ENCODE measurements around the gene MLN.

MLN gene

GRCh38 chr6:33772082-33772830, 31.5 kb downstream of the MLN start:
- no peak overlapping the region for H2AFZ ChIP-seq (ENCODE audit: low read length)
- H3K27ac ChIP-seq (ENCODE audit: low read depth, low read length, poor library complexity, severe bottlenecking), result no peak overlapping the region
- no peaks in the 10 kb centered on the region for H4K20me1 ChIP-seq (ENCODE audit: insufficient read depth, low read length)
- H3K9ac ChIP-seq (ENCODE audit: low read length), result no peak overlapping the region
- H3K4me2 ChIP-seq (ENCODE audit: low read length), result no peak overlapping the region
- no peak overlapping the region for H3K4me3 ChIP-seq (ENCODE audit: low read depth, low read length, poor library complexity, severe bottlenecking)
- TF ChIP-seq CTCF (IDR thresholded peaks at IDR 0.05; ENCODE audit: low read length), result no peak
- TF ChIP-seq EZH2 (IDR thresholded peaks at IDR 0.05; ENCODE audit: borderline replicate concordance, low read length), result no peak
- no peaks in the 10 kb centered on the region for H3K4me1 ChIP-seq (ENCODE audit: insufficient read depth, low read length, severe bottlenecking)
- no peaks in the 10 kb centered on the region for H3K27me3 ChIP-seq (ENCODE audit: insufficient read depth, low read length)
- no peaks in the 10 kb centered on the region for H3K79me2 ChIP-seq (ENCODE audit: insufficient read depth, low read length)
- no peaks in the 10 kb centered on the region for H3K9me3 ChIP-seq (ENCODE audit: low read length)
- no peaks in the 10 kb centered on the region for H3K9me2 ChIP-seq (ENCODE audit: low read depth, low read length)
- peaks cover 50% of the 10 kb centered on the region for H3K36me3 ChIP-seq (ENCODE audit: insufficient read depth, low read length)
- H3F3A ChIP-seq (ENCODE audit: insufficient read depth, low read length), result no peaks in the 10 kb centered on the region

- H4K20me1 ChIP-seq (ENCODE audit: insufficient read depth, low read length), result no peaks in the 10 kb centered on the region
- H3K9me3 ChIP-seq (ENCODE audit: low read length), result no peaks in the 10 kb centered on the region
- H3K4me2 ChIP-seq (ENCODE audit: low read length), result no peak overlapping the region
- no peak overlapping the region for H3K27ac ChIP-seq (ENCODE audit: low read depth, low read length, poor library complexity, severe bottlenecking)
- no peak overlapping the region for H3K4me3 ChIP-seq (ENCODE audit: low read depth, low read length, poor library complexity, severe bottlenecking)
- no peaks in the 10 kb centered on the region for H3K4me1 ChIP-seq (ENCODE audit: insufficient read depth, low read length, severe bottlenecking)
- TF ChIP-seq EZH2 (IDR thresholded peaks at IDR 0.05; ENCODE audit: borderline replicate concordance, low read length), result no peak
- TF ChIP-seq CTCF (IDR thresholded peaks at IDR 0.05; ENCODE audit: low read length), result peak; percentile 79
- H3F3A ChIP-seq (ENCODE audit: insufficient read depth, low read length), result no peaks in the 10 kb centered on the region
- H3K36me3 ChIP-seq (ENCODE audit: insufficient read depth, low read length), result peaks cover 42% of the 10 kb centered on the region
- no peaks in the 10 kb centered on the region for H3K27me3 ChIP-seq (ENCODE audit: insufficient read depth, low read length)
- no peaks in the 10 kb centered on the region for H3K9me2 ChIP-seq (ENCODE audit: low read depth, low read length)
- H2AFZ ChIP-seq (ENCODE audit: low read length), result no peak overlapping the region
- no peak overlapping the region for H3K9ac ChIP-seq (ENCODE audit: low read length)
- H3K79me2 ChIP-seq (ENCODE audit: insufficient read depth, low read length), result no peaks in the 10 kb centered on the region
Observed at GRCh38 chr6:33771146-33772081, 32.4 kb downstream of the MLN start.

- Histone ChIP-seq H3K79me2 (ENCODE audit: insufficient read depth, low read length) (no peaks in the 10 kb centered on the region), H3K9me3 (ENCODE audit: low read length) (no peaks in the 10 kb centered on the region), H3K4me2 (ENCODE audit: low read length) (no peak overlapping the region), H3K27ac (ENCODE audit: low read depth, low read length, poor library complexity, severe bottlenecking) (no peak overlapping the region), H3K4me1 (ENCODE audit: insufficient read depth, low read length, severe bottlenecking) (no peaks in the 10 kb centered on the region), H3K4me3 (ENCODE audit: low read depth, low read length, poor library complexity, severe bottlenecking) (no peak overlapping the region), H4K20me1 (ENCODE audit: insufficient read depth, low read length) (no peaks in the 10 kb centered on the region), H3K9ac (ENCODE audit: low read length) (no peak overlapping the region), H3K27me3 (ENCODE audit: insufficient read depth, low read length) (no peaks in the 10 kb centered on the region; the same call in 1 of the 2 replicates), H3F3A (ENCODE audit: insufficient read depth, low read length) (no peaks in the 10 kb centered on the region), H3K9me2 (ENCODE audit: low read depth, low read length) (no peaks in the 10 kb centered on the region), H2AFZ (ENCODE audit: low read length) (no peak overlapping the region), H3K36me3 (ENCODE audit: insufficient read depth, low read length) (peaks cover 36% of the 10 kb centered on the region)
- TF ChIP-seq EZH2 (IDR thresholded peaks at IDR 0.05; ENCODE audit: borderline replicate concordance, low read length), result no peak
- no peak for TF ChIP-seq CTCF (IDR thresholded peaks at IDR 0.05; ENCODE audit: low read length)
Observed at GRCh38 chr6:33770833-33771145, 33.0 kb downstream of the MLN start.
